ENCODE measurements around the gene ECE1.

ECE1 gene

GRCh38 chr1:21331752-21332478 lies 41.7 kb upstream of the ECE1 start:
- Mint-ChIP-seq H3K36me3 (ENCODE audit: low read depth) (peaks cover 13% of the 10 kb centered on the region), H3K27ac (peak overlapping the region; percentile 26), H3K27me3 (ENCODE audit: low read depth) (no peaks in the 10 kb centered on the region), H3K4me1 (ENCODE audit: low read depth) (peaks cover 64% of the 10 kb centered on the region), H3K4me3 (no peak overlapping the region), H3K9me3 (no peaks in the 10 kb centered on the region)

- Mint-ChIP-seq H3K27me3 (ENCODE audit: low read depth) (no peaks in the 10 kb centered on the region), H3K36me3 (ENCODE audit: low read depth) (peaks cover 13% of the 10 kb centered on the region), H3K27ac (peak overlapping the region; percentile 50), H3K4me3 (peak overlapping the region; percentile 39), H3K4me1 (ENCODE audit: low read depth) (peaks cover 67% of the 10 kb centered on the region), H3K9me3 (no peaks in the 10 kb centered on the region)
These were observed 40.3 kb upstream of the ECE1 start for GRCh38 chr1:21330544-21330943.

- Mint-ChIP-seq H3K27ac (peak overlapping the region; percentile 65), H3K36me3 (ENCODE audit: low read depth) (peaks cover 13% of the 10 kb centered on the region)
These were observed 39.1 kb upstream of the ECE1 start for GRCh38 chr1:21329209-21329844.

GRCh38 chr1:21327566-21328323 lies 37.5 kb upstream of the ECE1 start:
- H3K36me3 Mint-ChIP-seq (ENCODE audit: low read depth), result peaks cover 13% of the 10 kb centered on the region
- H3K27me3 Mint-ChIP-seq (ENCODE audit: low read depth), result no peaks in the 10 kb centered on the region
- H3K9me3 Mint-ChIP-seq, result no peaks in the 10 kb centered on the region
- H3K4me1 Mint-ChIP-seq (ENCODE audit: low read depth), result peaks cover 69% of the 10 kb centered on the region
- peak overlapping the region; percentile 79 for H3K27ac Mint-ChIP-seq
- H3K4me3 Mint-ChIP-seq, result no peak overlapping the region

More at GRCh38 chr1:21329209-21329844, 39.1 kb upstream of the ECE1 start:
- H3K4me1 Mint-ChIP-seq (ENCODE audit: low read depth), result peaks cover 68% of the 10 kb centered on the region
- H3K27me3 Mint-ChIP-seq (ENCODE audit: low read depth), result no peaks in the 10 kb centered on the region
- no peaks in the 10 kb centered on the region for H3K9me3 Mint-ChIP-seq
- H3K4me3 Mint-ChIP-seq, result peak overlapping the region; percentile 42

- Mint-ChIP-seq H3K4me3 (no peak overlapping the region), H3K27me3 (ENCODE audit: low read depth) (no peaks in the 10 kb centered on the region), H3K4me1 (ENCODE audit: low read depth) (peaks cover 67% of the 10 kb centered on the region), H3K9me3 (no peaks in the 10 kb centered on the region), H3K27ac (no peak overlapping the region), H3K36me3 (ENCODE audit: low read depth) (peaks cover 13% of the 10 kb centered on the region)
These were observed 36.6 kb upstream of the ECE1 start for GRCh38 chr1:21326861-21327344.

GRCh38 chr1:21325731-21326387 lies 35.6 kb upstream of the ECE1 start:
- H3K4me1 Mint-ChIP-seq (ENCODE audit: low read depth), result peaks cover 61% of the 10 kb centered on the region
- peak overlapping the region; percentile 70 for H3K27ac Mint-ChIP-seq
- H3K9me3 Mint-ChIP-seq, result no peaks in the 10 kb centered on the region
- peak overlapping the region; percentile 38 for H3K4me3 Mint-ChIP-seq
- no peaks in the 10 kb centered on the region for H3K27me3 Mint-ChIP-seq (ENCODE audit: low read depth)
- peaks cover 13% of the 10 kb centered on the region for H3K36me3 Mint-ChIP-seq (ENCODE audit: low read depth)

- Mint-ChIP-seq H3K4me1 (ENCODE audit: low read depth) (peaks cover 58% of the 10 kb centered on the region), H3K4me3 (peak overlapping the region; percentile 38), H3K36me3 (ENCODE audit: low read depth) (peaks cover 10% of the 10 kb centered on the region)
These were observed 35.0 kb upstream of the ECE1 start for GRCh38 chr1:21325231-21325718.

GRCh38 chr1:21324368-21325141 lies 34.3 kb upstream of the ECE1 start:
- H3K4me3 Mint-ChIP-seq, result peak overlapping the region; percentile 38
- H3K27ac Mint-ChIP-seq, result peak overlapping the region; percentile 70
- H3K9me3 Mint-ChIP-seq, result no peaks in the 10 kb centered on the region
- H3K36me3 Mint-ChIP-seq (ENCODE audit: low read depth), result peaks cover 10% of the 10 kb centered on the region
- peaks cover 58% of the 10 kb centered on the region for H3K4me1 Mint-ChIP-seq (ENCODE audit: low read depth)
- no peaks in the 10 kb centered on the region for H3K27me3 Mint-ChIP-seq (ENCODE audit: low read depth)

More at GRCh38 chr1:21325231-21325718, 35.0 kb upstream of the ECE1 start:
- H3K27ac Mint-ChIP-seq, result peak overlapping the region; percentile 70
- no peaks in the 10 kb centered on the region for H3K27me3 Mint-ChIP-seq (ENCODE audit: low read depth)
- H3K9me3 Mint-ChIP-seq, result no peaks in the 10 kb centered on the region

- Mint-ChIP-seq H3K27ac (peak overlapping the region; percentile 6), H3K36me3 (ENCODE audit: low read depth) (peaks cover 6% of the 10 kb centered on the region), H3K9me3 (no peaks in the 10 kb centered on the region), H3K27me3 (ENCODE audit: low read depth) (no peaks in the 10 kb centered on the region), H3K4me1 (ENCODE audit: low read depth) (peaks cover 53% of the 10 kb centered on the region), H3K4me3 (no peak overlapping the region)
These were observed 32.8 kb upstream of the ECE1 start for GRCh38 chr1:21323091-21323490.

GRCh38 chr1:21322681-21323016 lies 32.4 kb upstream of the ECE1 start:
- H3K27me3 Mint-ChIP-seq (ENCODE audit: low read depth), result no peaks in the 10 kb centered on the region
- peak overlapping the region; percentile 21 for H3K4me3 Mint-ChIP-seq
- H3K4me1 Mint-ChIP-seq (ENCODE audit: low read depth), result peaks cover 53% of the 10 kb centered on the region
- H3K36me3 Mint-ChIP-seq (ENCODE audit: low read depth), result peaks cover 5% of the 10 kb centered on the region
- H3K9me3 Mint-ChIP-seq, result no peaks in the 10 kb centered on the region
- peak overlapping the region; percentile 15 for H3K27ac Mint-ChIP-seq

- H3K27ac Mint-ChIP-seq, result peak overlapping the region; percentile 15
- no peaks in the 10 kb centered on the region for H3K9me3 Mint-ChIP-seq
- no peaks in the 10 kb centered on the region for H3K27me3 Mint-ChIP-seq (ENCODE audit: low read depth)
- H3K36me3 Mint-ChIP-seq (ENCODE audit: low read depth), result peaks cover 5% of the 10 kb centered on the region
- peaks cover 48% of the 10 kb centered on the region for H3K4me1 Mint-ChIP-seq (ENCODE audit: low read depth)
- H3K4me3 Mint-ChIP-seq, result peak overlapping the region; percentile 21
These were observed 31.9 kb upstream of the ECE1 start for GRCh38 chr1:21321963-21322680.

- H3K4me3 Mint-ChIP-seq, result no peak overlapping the region
- no peaks in the 10 kb centered on the region for H3K9me3 Mint-ChIP-seq
- H3K27ac Mint-ChIP-seq, result no peak overlapping the region
- H3K4me1 Mint-ChIP-seq (ENCODE audit: low read depth), result peaks cover 41% of the 10 kb centered on the region
- H3K27me3 Mint-ChIP-seq (ENCODE audit: low read depth), result no peaks in the 10 kb centered on the region
- H3K36me3 Mint-ChIP-seq (ENCODE audit: low read depth), result peaks cover 5% of the 10 kb centered on the region
These were observed 30.3 kb upstream of the ECE1 start for GRCh38 chr1:21320410-21321108.

Measured in T-helper 1 cell treated with Interleukin-12 subunit alpha and Interleukin-12 subunit beta and Interleukin-4 antibody, amounts not matched to agents 30 μg/mL and 1 μg/mL, for 36 hours (primary cell).